Right kidney (tissue), 1 donor: ENCODE results near the gene SLC22A4.

Experiments used
- DNase-seq: peaks from one replicate; pipeline ENCODE4 v3.0.0-alpha.2; 2016

SLC22A4 gene

DNA sequence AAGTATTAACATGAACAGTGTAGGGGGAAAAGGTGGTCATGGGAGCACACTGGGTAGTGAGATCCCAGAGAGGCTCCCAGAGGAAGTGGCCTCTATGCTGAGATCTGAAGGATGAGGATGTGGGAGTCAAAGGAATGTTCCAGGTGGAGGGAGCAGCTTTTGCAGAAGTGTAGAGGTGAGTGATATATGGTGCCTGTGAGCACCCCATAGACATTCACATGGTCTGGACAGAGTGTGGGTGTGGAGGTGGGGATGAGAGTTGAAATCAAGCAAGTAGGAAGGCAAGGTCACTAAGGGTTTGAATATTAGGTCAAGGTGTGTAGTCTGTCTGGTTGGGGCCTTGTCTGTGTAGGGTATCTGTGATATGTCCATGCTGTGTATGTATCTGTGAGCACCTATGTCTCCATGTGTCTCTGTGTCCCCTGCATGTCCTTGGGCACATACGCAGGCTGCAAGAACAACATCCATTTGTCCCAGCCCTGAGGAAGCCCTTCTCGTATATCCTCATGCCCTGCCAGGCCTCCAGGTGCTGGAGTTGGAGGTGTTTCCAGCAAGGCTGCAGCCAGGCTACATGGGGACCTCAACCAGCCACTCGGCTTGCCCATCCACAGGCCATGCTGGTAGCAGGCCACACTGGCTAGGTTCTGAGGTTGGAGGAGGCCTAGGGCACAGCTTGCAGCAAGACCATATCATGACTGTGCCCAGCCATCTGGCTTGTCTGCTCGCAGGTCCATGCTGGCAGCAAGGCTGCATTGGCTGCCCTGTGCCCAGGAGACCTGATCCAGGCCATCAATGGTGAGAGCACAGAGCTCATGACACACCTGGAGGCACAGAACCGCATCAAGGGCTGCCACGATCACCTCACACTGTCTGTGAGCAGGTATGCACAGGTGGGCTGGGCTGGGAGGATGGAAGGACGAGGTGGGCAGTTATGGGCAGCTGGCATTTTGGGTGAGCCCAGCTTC, 32.0 kb upstream of the SLC22A4 start:
- DNase-seq = no peak

GRCh38 chr5:132262882-132263547, 31.2 kb upstream of the SLC22A4 start:
- DNase-seq = no peak

DNA sequence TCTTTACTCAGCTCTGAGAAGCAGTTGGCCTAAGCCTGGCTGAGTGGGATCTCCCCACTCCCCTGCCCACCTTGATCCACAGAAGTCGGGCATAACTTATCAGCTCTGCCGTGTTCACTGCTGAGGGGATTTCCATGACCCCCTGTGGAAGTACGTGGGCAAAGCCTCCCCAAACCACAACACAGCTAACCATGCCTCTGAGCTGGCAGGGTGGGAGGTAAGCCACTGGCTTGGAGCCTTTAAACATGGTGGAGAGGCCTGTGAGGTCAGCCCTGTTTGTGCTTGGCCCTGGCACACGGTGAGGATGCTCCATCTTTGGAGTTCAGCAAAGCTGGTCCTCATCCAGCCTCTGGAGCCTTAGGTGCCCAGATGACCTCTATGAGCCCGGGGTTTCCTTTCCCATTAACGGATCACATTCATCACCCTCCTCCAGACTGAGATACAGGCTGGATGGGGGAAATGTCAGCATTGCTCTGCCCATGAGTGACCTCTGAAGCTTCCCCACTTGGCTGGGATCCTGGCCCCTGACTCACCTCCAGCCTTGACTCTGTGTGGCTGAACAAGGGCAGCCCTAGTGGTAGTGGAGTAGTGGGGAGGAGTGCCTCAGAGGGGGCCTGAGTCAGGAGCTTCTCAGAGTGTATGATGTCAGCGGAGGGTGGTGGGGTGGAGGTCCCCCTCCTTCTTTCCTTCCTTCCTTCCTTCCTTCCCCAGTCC, 30.5 kb upstream of the SLC22A4 start:
- no peak for DNase-seq

DNA sequence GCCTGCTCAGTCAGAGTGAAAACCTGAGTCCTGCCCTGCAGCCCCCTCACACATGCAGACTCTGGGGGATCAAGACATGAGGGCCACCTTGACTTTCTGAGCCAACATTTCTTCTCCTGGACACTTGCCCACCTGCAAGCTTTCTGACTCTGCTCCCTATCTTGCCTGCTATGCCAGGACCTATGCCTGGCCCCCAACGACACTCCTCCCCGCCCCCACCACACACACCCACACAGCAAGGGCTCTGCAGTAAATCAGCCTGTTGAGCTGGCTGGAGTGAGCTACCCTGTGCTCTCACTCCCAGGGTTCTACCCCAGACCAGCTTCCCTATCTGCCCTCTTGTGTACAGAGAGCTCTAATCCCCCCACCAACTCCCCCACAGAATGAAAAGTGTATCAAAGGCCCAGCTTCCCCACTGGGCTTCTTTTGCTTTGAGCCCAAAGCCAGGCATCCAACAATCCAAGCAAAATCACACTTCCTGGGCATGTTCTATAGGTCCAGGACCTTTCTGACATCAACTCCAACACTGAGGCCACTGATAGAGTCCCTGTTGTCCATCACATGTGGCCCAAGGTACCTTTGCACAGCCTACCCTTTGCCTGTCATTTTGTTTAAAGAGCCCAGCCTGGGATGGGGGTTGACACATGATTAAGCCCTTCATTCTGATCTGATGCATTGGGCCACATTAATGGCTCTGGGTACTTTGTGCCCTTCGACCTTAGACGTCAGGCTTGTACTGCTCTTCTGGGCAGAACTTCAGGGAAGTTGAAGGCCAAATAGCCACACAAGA, 29.5 kb upstream of the SLC22A4 start:
- no peak for DNase-seq

GRCh38 chr5:132265336-132266030, 28.7 kb upstream of the SLC22A4 start:
- DNase-seq = no peak

DNA sequence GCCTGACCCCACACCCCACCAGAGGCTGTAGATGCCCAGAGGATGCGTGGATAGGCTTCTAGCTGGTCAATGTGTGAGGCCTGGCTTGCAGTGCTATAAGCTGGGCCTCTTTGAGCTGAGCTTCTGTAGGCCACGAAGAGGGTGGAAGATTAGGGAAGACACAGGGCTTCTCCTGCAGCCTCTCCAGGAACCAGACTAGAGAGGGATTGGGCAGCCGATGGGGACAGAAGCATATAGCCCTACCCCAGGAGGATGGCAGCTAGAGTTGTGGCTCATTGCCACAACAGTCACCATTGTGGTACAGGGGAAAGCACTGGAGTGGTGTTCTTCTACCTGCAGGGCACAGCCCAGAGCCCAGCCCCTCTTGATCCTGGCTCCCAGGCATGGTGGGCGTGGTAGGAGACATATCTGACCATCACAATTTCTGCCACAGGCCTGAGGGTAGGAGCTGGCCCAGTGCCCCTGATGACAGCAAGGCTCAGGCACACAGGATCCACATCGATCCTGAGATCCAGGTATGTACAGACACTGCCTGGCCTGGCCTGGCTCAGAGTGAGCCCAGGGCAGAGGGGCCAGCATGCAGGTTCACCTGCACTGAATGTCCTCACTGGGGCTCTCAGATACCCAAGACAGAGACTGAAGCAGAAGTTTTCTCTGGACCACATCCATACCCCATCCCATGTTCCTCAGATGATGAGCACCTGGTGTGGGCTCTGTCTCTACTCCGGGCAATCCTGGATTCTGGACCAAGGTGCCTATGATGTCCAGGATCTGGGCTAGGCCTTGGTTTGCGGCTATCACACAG, 28.0 kb upstream of the SLC22A4 start:
- DNase-seq = no peak

DNA sequence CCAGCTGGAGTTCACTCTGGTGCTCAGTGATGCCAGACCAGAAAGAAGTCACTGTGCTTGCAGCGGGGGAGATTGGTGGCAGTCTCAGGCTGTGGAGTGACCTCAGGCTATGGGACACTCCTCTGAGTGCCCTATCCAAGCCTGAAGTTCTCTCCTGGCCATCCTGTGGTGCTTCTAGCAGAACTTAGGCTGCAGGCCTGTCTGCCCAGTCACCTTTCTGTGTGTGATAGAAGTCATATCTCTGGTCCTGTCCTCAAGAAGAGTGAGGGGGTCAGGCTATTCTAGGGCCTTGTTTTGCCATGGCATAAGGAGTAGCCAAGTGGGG, 27.4 kb upstream of the SLC22A4 start:
- DNase-seq = no peak

DNA sequence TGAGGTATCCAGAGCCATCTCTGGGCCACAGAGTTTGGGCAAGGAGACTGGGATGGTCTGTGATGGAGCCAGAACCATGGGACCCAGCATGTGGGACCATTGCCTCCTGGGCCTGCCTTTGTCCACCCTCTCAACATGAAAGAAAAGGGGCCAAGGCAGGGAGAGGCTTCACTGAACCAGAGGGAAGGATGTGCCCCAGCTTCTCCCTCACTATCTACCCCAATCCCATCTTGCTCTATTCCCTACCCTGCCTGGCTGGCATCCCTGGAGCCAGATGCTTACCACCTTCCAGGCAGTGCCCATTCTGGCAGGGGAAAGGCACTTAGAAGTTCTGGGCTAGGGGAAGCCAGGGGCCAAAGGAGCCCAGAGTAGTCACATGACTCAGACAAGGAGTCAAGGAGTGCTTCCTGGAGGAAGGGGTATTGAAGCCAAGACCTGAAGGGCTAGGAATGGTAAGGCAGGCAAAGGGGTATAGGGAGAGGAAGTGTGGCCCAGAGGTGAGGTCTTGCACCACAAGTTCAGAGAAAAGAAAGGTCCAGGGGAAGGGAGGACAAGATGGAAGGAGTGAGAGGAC, 26.9 kb upstream of the SLC22A4 start:
- no peak for DNase-seq

DNA sequence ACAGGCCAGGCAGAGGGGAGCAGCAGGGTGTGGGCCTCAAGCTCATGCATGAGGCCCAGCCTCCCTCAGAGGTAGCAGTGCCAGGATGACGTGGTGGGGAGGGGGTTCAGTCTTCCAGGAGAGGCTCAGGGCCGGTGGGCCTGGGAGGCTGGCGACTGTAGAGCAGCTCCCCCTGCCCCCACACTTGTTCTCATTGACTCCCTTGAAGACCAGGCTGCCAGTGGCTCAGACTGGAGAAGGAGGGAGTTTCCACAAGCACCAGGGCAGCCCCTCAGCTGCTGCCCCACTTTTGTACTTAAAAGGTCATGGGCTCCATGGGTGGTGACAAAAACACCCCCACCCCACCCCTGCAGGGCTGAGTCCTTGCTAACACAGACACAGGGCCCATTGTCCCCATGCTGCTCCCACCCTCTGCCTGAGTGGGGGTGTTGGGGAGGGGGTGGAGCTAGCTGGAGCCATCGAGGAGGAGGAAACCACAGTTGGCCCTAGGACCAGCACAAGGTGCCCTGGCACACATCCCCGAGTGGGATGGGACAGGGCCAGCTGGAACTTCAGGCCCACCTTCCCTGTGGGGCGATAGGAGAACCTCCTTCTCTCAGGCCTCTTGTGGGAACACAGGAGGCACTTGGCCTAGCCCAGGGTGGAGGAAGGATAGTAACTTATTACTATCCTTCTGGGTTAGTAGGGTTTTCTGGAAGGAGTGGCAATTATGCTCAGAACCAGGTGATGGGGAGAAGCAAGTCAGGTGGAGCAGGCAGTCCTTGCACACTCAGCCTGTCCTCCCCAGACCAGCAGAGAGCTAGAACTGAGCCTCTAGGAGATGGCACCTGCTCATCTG, 26.0 kb upstream of the SLC22A4 start:
- DNase-seq = no peak

DNA sequence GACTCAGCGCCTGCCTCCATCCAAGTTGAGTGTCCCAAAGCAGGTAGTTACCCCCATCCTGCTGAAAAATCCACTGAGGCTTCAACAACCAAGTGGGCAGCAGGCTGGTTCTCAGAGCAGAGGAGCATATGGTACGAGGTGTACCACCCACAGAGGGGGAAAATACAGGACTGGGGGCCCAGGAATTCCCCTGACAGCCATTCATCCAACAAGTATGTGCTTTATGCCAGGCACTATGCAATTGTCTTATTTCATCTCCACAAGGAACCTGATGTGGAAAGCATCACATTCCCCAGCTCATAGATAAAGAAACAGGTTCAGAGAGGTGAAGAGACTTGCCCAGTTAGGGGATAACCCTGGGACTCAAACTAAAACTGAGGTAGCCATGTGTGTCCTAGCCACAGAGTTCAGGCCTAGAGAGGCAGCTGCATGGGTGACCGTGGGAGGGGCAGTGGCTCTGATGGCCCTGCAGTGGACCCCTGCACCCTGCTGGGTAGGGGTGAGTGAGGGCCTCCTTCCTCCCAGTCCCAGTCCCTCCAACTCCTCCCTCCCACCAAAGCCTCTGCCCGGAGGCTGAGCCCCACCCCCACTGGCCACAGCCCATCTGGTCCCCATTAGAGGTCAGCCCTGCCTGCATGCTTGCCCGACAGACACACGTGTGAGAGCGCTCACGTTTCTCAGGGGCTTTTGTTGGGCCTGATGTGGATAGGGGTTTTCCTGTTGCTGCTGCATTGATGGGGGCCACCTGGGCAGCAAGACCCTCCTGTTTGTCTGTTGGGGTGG, 25.2 kb upstream of the SLC22A4 start:
- no peak for DNase-seq

DNA sequence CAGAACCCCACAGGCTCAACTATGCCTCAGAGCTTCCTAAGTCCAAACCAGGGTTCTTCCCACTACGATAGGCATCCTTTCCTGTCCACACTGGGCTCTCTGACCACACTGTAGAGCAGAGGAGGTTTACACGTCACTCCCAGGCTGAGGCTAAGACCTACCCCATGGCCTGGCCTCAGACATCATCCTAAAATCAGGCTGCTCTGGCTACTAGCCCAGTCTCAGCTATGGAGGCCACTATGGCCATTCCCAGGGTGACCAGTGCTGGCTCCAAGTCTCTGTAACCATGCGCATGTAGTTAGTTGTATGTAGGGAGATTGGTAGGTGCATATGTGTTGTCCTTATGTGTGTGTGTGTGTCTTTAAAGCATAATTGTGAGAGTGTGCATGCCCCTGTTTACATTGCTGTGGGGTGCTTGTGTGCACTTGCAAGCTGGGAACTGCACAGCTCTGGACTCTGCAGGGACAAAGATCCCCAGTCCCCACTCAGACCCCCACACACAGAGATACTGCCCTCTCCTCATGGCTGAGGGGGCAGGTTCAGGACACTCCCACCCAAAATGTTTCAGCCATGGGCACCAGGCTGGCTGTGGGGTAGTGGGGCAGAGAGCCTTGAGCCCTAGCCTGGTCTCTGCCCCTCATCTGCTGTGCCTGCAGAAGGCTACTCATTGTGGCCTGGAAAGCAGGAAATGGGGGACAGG, 24.4 kb upstream of the SLC22A4 start:
- no peak for DNase-seq

- no peak for DNase-seq
These were observed 23.9 kb upstream of the SLC22A4 start for GRCh38 chr5:132270335-132270665.

GRCh38 chr5:132270706-132271105, 23.5 kb upstream of the SLC22A4 start:
- DNase-seq = no peak

- no peak for DNase-seq
These were observed 22.6 kb upstream of the SLC22A4 start for GRCh38 chr5:132271251-132272246.

- DNase-seq = peak; percentile 68
These were observed 21.6 kb upstream of the SLC22A4 start for GRCh38 chr5:132272311-132273210.

- no peak for DNase-seq
These were observed 20.6 kb upstream of the SLC22A4 start for GRCh38 chr5:132273631-132274030.
